KG1 (cell line): ENCODE results near the gene C21orf58.
"Not testable (repeated sequence)": the region's sequence is repeated elsewhere in the genome, so short reads cannot be mapped to it uniquely, and the experiment has no call there.

ENCODE experiments used
- DNase-seq: peaks from one replicate; lab custom pipeline; 2025; lab: John Stamatoyannopoulos, UW

Gene C21orf58

GRCh38 chr21:46323710-46324389, at the start of gene C21orf58, which contains the start of gene PCNT:
TSS of gene C21orf58 (minus strand) at chr21:46323870. CDS start at chr21:46322738, 1,132 bp downstream.
TSS of gene PCNT (plus strand) at chr21:46324156. CDS start at chr21:46324229, 73 bp downstream.
- DNase-seq = peak; percentile 97

- not testable (repeated sequence) for DNase-seq
These were observed 49.3 kb upstream of the C21orf58 start for GRCh38 chr21:46372947-46373346.

GRCh38 chr21:46372014-46372485, 48.4 kb upstream of the C21orf58 start:
- no peak for DNase-seq

- no peak for DNase-seq
These were observed 47.7 kb upstream of the C21orf58 start for GRCh38 chr21:46371204-46372013.

GRCh38 chr21:46369520-46370235, 46.0 kb upstream of the C21orf58 start:
- peak; percentile 34 for DNase-seq

- no peak for DNase-seq
These were observed 45.0 kb upstream of the C21orf58 start for GRCh38 chr21:46368533-46369285.

- DNase-seq = no peak
These were observed 43.3 kb upstream of the C21orf58 start for GRCh38 chr21:46366966-46367365.

- no peak for DNase-seq
These were observed 42.9 kb upstream of the C21orf58 start for GRCh38 chr21:46366561-46366960.

- no peak for DNase-seq
These were observed 42.4 kb upstream of the C21orf58 start for GRCh38 chr21:46366091-46366490.

GRCh38 chr21:46363698-46364097, 40.0 kb upstream of the C21orf58 start:
- no peak for DNase-seq

GRCh38 chr21:46362946-46363345, 39.3 kb upstream of the C21orf58 start:
- no peak for DNase-seq

- no peak for DNase-seq
These were observed 38.3 kb upstream of the C21orf58 start for GRCh38 chr21:46361935-46362334.

GRCh38 chr21:46361176-46361575, 37.5 kb upstream of the C21orf58 start:
- DNase-seq = no peak

- no peak for DNase-seq
These were observed 34.2 kb upstream of the C21orf58 start for GRCh38 chr21:46357684-46358425.

- DNase-seq = no peak
These were observed 33.6 kb upstream of the C21orf58 start for GRCh38 chr21:46357335-46357604.

GRCh38 chr21:46356494-46357334, 33.0 kb upstream of the C21orf58 start:
- no peak for DNase-seq

GRCh38 chr21:46356005-46356338, 32.3 kb upstream of the C21orf58 start:
- no peak for DNase-seq

GRCh38 chr21:46355161-46356004, 31.7 kb upstream of the C21orf58 start:
- no peak for DNase-seq

- no peak for DNase-seq
These were observed 30.8 kb upstream of the C21orf58 start for GRCh38 chr21:46354518-46354917.
